ENCODE measurements around the gene NECTIN1. TPM values are rescaled to one million over a fixed set of nuclear protein-coding genes. Genes with fewer than 3 reads are reported as not detected.

The NECTIN1 gene
- total RNA-seq, 1 experiment from 2014 or later = 23.8 TPM

- POLR2A ChIA-PET = no interaction called here
- no peak overlapping the region for H2AFZ ChIP-seq (ENCODE audit: low read depth, low read length, poor library complexity, severe bottlenecking)
- no peak overlapping the region for H3K4me3 ChIP-seq (replicated peaks in 1 of 2; ENCODE audit: low read depth in 1 of 2, low read length in 2 of 2)
- no peaks in the 10 kb centered on the region for H3K9me3 ChIP-seq (ENCODE audit: control insufficient read depth in 1 of 2, insufficient read depth in 1 of 2, low read depth in 1 of 2, low read length in 2 of 2)
- peaks cover 0 to 11% of the 10 kb centered on the region in 2 experiments; a peak in 2 of 4 replicates for H3K4me1 ChIP-seq (ENCODE audit: control insufficient read depth in 1 of 2, insufficient read depth in 2 of 2, low read length in 2 of 2)
- ATAC-seq (no peak), DNase-seq (ENCODE audit: low read depth, low spot score) (no peak)
- H3K79me2 ChIP-seq (ENCODE audit: insufficient read depth, low read length) = no peaks in the 10 kb centered on the region
- no peaks in the 10 kb centered on the region for H3K36me3 ChIP-seq (ENCODE audit: control insufficient read depth in 1 of 2, insufficient read depth in 2 of 2, low read length in 2 of 2)
- no peak overlapping the region for H3K27ac ChIP-seq (ENCODE audit: low read depth, low read length)
- H3K9me2 ChIP-seq (ENCODE audit: insufficient read depth) = no peaks in the 10 kb centered on the region
- RAD21 ChIA-PET (ENCODE audit: low non-redundant PET in 1 of 2, low total read pairs in 2 of 2, uncharacterized antibody in 2 of 2, unreplicated experiment in 2 of 2) = no interaction called here
- no peak for TF ChIP-seq SP1 (IDR thresholded peaks at IDR 0.05; ENCODE audit: low read depth)
- no peak for TF ChIP-seq POLR2A (IDR thresholded peaks at IDR 0.05; ENCODE audit: borderline replicate concordance, extremely low read depth, insufficient read depth, insufficient read length)
- TF ChIP-seq RAD21 (IDR thresholded peaks at IDR 0.05; ENCODE audit: low read depth) = no peak
- no peak for TF ChIP-seq YY1 (IDR thresholded peaks at IDR 0.05; ENCODE audit: extremely low read depth, insufficient replicate concordance, low read depth, low read length)
- no peak for TF ChIP-seq POLR2AphosphoS5 (IDR thresholded peaks at IDR 0.05; ENCODE audit: low read depth, low read length)
- TF ChIP-seq CEBPB (IDR thresholded peaks at IDR 0.05; ENCODE audit: low read depth) = no peak
- no peak for TF ChIP-seq SIN3A (IDR thresholded peaks at IDR 0.05; ENCODE audit: low read depth)
- no peak for TF ChIP-seq FOSL1 (IDR thresholded peaks at IDR 0.05; ENCODE audit: low read depth)
- no peak for TF ChIP-seq MAX (IDR thresholded peaks at IDR 0.05)
- no peak for TF ChIP-seq ZNF274 (IDR thresholded peaks at IDR 0.05; ENCODE audit: low read depth, low read length)
- TF ChIP-seq ZFX (IDR thresholded peaks at IDR 0.05) = no peak
- no peak for TF ChIP-seq ELF1 (IDR thresholded peaks at IDR 0.05; ENCODE audit: borderline replicate concordance, low read depth)
- no peak for TF ChIP-seq ZBTB33 (IDR thresholded peaks at IDR 0.05; ENCODE audit: extremely low read depth, insufficient replicate concordance, low read length)
- no peak for TF ChIP-seq TCF7L2 (IDR thresholded peaks at IDR 0.05; ENCODE audit: borderline replicate concordance, extremely low read depth, insufficient read depth, insufficient read length)
- TF ChIP-seq EGR1 (IDR thresholded peaks at IDR 0.05; ENCODE audit: low read depth) = no peak
- no peak for TF ChIP-seq EZH2phosphoT487 (IDR thresholded peaks at IDR 0.05; ENCODE audit: borderline replicate concordance)
- no peak for TF ChIP-seq ATF3 (IDR thresholded peaks at IDR 0.05)
- TF ChIP-seq JUND (IDR thresholded peaks at IDR 0.05) = no peak
- no peak for TF ChIP-seq CBX3 (IDR thresholded peaks at IDR 0.05; ENCODE audit: low read depth)
- no peak for TF ChIP-seq SRF (IDR thresholded peaks at IDR 0.05; ENCODE audit: low read depth)
- CTCF ChIA-PET = interaction anchor here (1.2 kb wide), 2 partner anchors 11 to 19 kb away, joined by 3 to 5 read pairs; partner anchors contain the start of gene NECTIN1
- no peak overlapping the region for H3K4me2 ChIP-seq (ENCODE audit: low read length)
- no peaks in the 10 kb centered on the region for H3K27me3 ChIP-seq (ENCODE audit: insufficient read depth, low read length)
- no TSS peak for BruUV-seq (replicated peaks)
- intact Hi-C loops (cut with micrococcal nuclease) = no loop called here
- H3K9ac ChIP-seq (ENCODE audit: low read length) = no peak overlapping the region
- H4K20me1 ChIP-seq (ENCODE audit: insufficient read depth) = no peaks in the 10 kb centered on the region
Observed at GRCh38 chr11:119739975-119740374, 11.0 kb upstream of the NECTIN1 start.

Data from HCT116 (cell line).